G401.6 (cell line): ENCODE results near the gene RSPH3.

Experiments used
- FAIRE-seq: peaks from 2 replicates; lab custom pipeline; 2012; peaks lifted over from hg19 to GRCh38; lab: Jason Lieb, UNC

RSPH3 gene

DNA sequence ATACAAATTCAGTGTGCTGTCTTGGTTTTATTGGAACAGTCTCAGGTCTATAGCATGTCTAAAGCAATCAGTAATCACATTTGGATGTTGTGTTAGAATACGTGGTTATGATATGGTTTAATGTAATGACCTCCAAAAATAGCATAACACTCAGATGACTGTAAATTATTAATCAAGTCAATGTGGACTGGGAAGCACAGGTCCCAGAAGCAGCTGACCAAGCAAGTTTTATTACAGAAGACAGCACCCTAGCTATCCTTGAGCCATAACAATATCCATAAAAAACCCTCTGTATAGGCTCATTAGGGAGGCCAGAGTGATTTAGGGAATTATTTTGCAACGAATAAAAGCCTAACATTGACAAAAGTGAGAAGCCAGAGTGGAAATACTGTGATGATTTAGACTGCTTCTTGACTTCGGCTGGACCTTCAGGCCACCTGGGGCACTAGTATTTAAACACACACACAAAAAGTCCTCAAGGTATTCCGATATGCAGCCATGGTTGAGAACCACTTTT lies 66.9 kb downstream of the RSPH3 start:
- FAIRE-seq, result no peak

DNA sequence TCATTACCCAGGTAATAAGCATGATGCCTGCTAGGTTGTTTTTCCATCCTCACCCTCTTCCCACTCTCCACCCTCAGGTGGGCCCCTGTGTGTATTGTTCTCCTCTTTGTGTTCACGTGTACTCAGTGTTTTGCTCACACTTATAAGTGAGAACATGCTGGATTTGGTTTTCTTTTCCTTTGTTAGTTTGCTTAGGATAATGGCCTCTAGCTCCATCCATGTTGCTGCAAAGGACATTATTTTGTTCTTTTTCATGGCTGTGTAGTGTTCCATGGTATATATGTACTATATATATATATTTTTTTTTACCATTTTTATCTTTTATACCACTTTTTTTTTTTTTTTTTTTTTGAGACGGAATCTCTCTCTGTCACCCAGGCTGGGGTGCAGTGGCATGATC lies 71.9 kb downstream of the RSPH3 start:
- FAIRE-seq, result no peak

DNA sequence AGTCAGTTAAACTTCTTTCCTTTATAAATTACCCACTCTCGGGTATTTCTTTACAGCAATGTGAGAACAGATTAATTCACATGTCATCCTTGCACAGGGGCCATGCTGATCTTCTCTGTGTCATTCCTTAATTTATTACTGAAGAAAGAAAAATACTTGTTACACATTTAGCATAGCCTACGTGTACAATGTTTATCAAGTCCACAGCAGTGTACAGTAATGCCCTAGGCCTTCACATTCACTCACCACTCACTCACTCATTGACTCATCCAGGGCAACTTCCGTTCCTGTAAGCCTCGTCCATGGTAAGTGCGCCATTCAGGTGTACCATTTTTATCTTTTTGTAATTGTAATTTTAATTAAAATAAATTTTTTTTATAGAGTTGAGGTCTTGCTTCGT lies 73.6 kb downstream of the RSPH3 start:
- no peak for FAIRE-seq

DNA sequence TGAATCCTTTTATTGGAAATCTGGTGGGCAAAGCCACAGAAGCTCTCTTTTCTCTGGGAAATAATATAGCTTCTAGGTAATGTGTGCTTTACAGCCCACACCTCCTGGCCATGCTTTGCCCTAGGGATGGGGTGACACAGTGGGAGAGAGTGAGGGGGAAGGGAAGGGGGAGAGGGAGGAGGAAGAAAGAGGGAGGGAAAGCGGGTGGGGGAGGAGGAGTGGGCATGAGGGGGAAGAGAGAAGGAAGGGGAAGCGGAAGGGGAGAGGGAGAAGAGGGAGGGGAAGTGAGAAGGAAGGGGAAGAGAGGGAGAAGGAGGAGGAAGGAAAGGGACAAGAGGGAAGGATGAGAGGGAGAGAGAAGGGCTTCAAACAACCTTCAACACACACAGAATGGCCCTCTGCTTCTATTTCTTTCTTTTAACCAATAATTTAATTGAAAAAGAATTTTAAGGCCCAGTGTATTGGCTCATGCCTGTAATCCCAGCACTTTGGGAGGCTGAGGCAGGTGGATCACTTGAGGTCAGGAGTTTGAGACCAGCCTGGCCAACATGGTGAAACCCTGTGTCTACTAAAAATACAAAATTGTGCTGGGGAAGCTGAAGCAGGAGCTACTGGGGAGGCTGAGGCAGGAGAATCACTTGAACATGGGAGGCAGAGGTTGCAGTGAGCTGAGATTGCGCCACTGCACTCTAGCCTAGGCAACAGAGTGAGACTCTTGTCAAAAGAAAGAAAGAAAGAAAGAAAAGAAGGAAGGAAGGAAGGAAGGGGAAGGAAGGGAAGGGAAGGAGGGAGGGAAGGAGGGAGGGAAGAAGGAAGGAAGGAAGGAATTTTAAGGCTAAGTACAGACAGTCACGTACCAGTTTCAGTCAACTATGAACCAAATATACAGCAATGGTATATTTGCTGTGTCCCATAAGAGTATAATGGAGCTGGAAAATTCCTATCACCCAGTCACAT lies 75.2 kb downstream of the RSPH3 start:
- no peak for FAIRE-seq

DNA sequence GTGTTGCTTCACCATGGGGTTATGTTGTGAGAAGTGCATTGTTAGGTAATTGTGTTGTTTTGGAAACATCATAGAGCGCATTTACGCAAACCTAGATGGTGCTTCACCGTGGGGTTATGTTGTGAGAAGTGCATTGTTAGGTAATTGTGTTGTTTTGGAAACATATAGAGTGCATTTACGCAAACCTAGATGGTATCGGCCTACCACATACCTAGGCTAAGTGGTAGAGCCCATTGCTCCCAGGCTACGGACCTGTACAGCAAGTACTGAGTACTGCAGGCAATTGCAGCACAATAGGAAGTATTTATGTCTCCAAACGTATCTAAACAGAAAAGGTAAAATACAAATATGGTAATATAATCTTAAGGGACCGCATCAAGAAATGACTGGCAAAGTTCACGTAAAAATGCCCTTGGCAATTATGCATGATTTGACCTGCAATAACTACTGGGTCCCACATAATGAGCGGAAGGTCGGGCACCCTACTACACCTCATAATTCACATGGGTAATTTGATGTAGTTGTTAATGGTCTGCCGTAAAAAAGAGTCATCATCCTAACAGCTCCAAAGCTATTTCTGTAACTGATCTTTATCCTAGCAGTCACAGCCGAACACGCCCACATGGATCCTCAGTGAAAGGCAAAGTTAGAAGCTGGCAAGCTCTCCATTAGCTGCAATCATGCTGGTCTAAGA lies 76.0 kb downstream of the RSPH3 start:
- FAIRE-seq, result no peak
